HCT116 (cell line): ENCODE measurements around the gene CDKAL1. TPM values are rescaled to one million over a fixed set of nuclear protein-coding genes. Genes with fewer than 3 reads are reported as not detected.

Experiments
- ATAC-seq: fragments of 200-7000 bp; cut with Tn5 transposase; 2 replicates; pipeline ENCODE4 v1.9.1; 2020; ENCODE audit warnings: mild to moderate bottlenecking, moderate library complexity
- BruUV-seq: library from RNA; stranded (reverse); fragments of 400-500 nt; replicated peaks from 2 replicates; lab custom pipeline; 2021; lab: Mats Ljungman, UMichigan
- CTCF ChIA-PET: fragments of 300-600 bp; sonication (Branson Sonifier 250); formaldehyde crosslinking; loops from one replicate; lab custom pipeline; 2021; ENCODE audit warnings: antibody characterized with exemption; lab: Charles Lee
- POLR2A ChIA-PET: fragments of 300-600, 350-600 bp; sonication (Branson Sonifier 250); formaldehyde crosslinking; loops from one replicate; lab custom pipeline; 2021; ENCODE audit warnings: antibody characterized with exemption; lab: Charles Lee
- RAD21 ChIA-PET, 2 experiments: fragments of 300-600 bp; sonication (Branson Sonifier 250); formaldehyde crosslinking; loops; one replicate each; lab custom pipeline; 2023; ENCODE audit warnings: low total read pairs in 2 of 2; ENCODE audit not compliant: uncharacterized antibody in 2 of 2, unreplicated experiment in 2 of 2, low non-redundant PET in 1 of 2; lab: Charles Lee
- DNase-seq: peaks from one replicate; pipeline ENCODE4 v3.0.0-alpha.2; 2010; ENCODE audit warnings: low read depth, low spot score
- H2AFZ ChIP-seq: fragments of 200-600 bp; shearing (Covaris generic), sonication (generic); 2 replicates; pipeline ENCODE4 v1.6.1; 2017; ENCODE audit warnings: low read depth, mixed run types, mixed read lengths, antibody characterized with exemption, low read length; ENCODE audit not compliant: poor library complexity, severe bottlenecking
- H3K27ac ChIP-seq: 2 replicates; pipeline ENCODE4 v1.5.1; 2012; ENCODE audit warnings: low read depth, low read length
- H3K27me3 ChIP-seq: fragments of 200-600 bp; sonication (generic); 2 replicates; pipeline ENCODE4 v1.6.1; 2016; ENCODE audit warnings: mixed run types, low read length, mixed read lengths; ENCODE audit not compliant: insufficient read depth
- H3K36me3 ChIP-seq, 2 experiments: fragments of 200-500 bp in 1 of 2; fragments of 200-600 bp in 1 of 2; sonication (Bioruptor generic) in 1 of 2; sonication (generic) in 1 of 2; 2 replicates each; pipeline versions ENCODE4 v1.5.1 to v1.6.1; 2014 to 2016; ENCODE audit warnings: low read length in 2 of 2, inconsistent platforms in 1 of 2, mixed read lengths in 1 of 2, mixed run types in 1 of 2; ENCODE audit not compliant: insufficient read depth in 2 of 2, control insufficient read depth in 1 of 2
- H3K4me1 ChIP-seq, 2 experiments: fragments of 200-600 bp in 1 of 2; sonication (generic) in 1 of 2; 2 replicates each; pipeline versions ENCODE4 v1.5.1 to v1.6.1; 2012 to 2017; ENCODE audit warnings: low read length in 2 of 2, inconsistent platforms in 1 of 2, mild to moderate bottlenecking in 1 of 2, mixed read lengths in 1 of 2, mixed run types in 1 of 2, moderate library complexity in 1 of 2; ENCODE audit not compliant: insufficient read depth in 2 of 2, control insufficient read depth in 1 of 2
- H3K4me2 ChIP-seq: fragments of 200-600 bp; sonication (generic); 2 replicates; pipeline ENCODE4 v1.6.1; 2017; ENCODE audit warnings: mixed run types, low read length, mixed read lengths
- H3K4me3 ChIP-seq, 2 experiments: fragments of 200-600 bp in 1 of 2; sonication (generic) in 1 of 2; replicated peaks in 1 of 2; 2 replicates each; pipeline ENCODE4 v1.5.1; 2011 to 2016; ENCODE audit warnings: low read length in 2 of 2, control low read depth in 1 of 2, low read depth in 1 of 2, mild to moderate bottlenecking in 1 of 2, mixed read lengths in 1 of 2, mixed run types in 1 of 2
- H3K79me2 ChIP-seq: fragments of 200-600 bp; sonication (generic); 2 replicates; pipeline ENCODE4 v1.6.1; 2017; ENCODE audit warnings: mild to moderate bottlenecking, mixed run types, low read length, moderate library complexity, mixed read lengths; ENCODE audit not compliant: insufficient read depth
- H3K9ac ChIP-seq: fragments of 200-600 bp; sonication (generic); 2 replicates; pipeline ENCODE4 v1.6.1; 2016; ENCODE audit warnings: low read length, mixed read lengths
- H3K9me2 ChIP-seq: fragments of 200-600 bp; sonication (generic), shearing (Covaris generic); 2 replicates; pipeline ENCODE4 v1.6.1; 2017; ENCODE audit warnings: mixed run types, mild to moderate bottlenecking, moderate library complexity; ENCODE audit not compliant: insufficient read depth
- H3K9me3 ChIP-seq, 2 experiments: fragments of 200-500 bp in 1 of 2; fragments of 200-600 bp in 1 of 2; sonication (Bioruptor generic) in 1 of 2; sonication (generic) in 1 of 2; 2 replicates each; pipeline ENCODE4 v1.6.1; 2014 to 2017; ENCODE audit warnings: low read length in 2 of 2, mixed read lengths in 2 of 2, inconsistent platforms in 1 of 2, low read depth in 1 of 2, mild to moderate bottlenecking in 1 of 2, mixed run types in 1 of 2, moderate library complexity in 1 of 2; ENCODE audit not compliant: control insufficient read depth in 1 of 2, insufficient read depth in 1 of 2
- H4K20me1 ChIP-seq: fragments of 200-600 bp; sonication (generic), shearing (Covaris generic); 2 replicates; pipeline ENCODE4 v1.6.1; 2017; ENCODE audit warnings: mixed run types, mild to moderate bottlenecking, moderate library complexity; ENCODE audit not compliant: insufficient read depth
- CTCF ChIP-seq, 3 experiments: fragments of 200-600 bp in 1 of 3; sonication (generic) in 1 of 3; IDR thresholded peaks in 2 of 3; conservative IDR thresholded peaks in 1 of 3; 2 replicates each; pipeline ENCODE4 v1.5.1; 2012 to 2017; ENCODE audit warnings: low read depth in 2 of 3, low read length in 2 of 3, antibody characterized with exemption in 1 of 3, borderline replicate concordance in 1 of 3, control low read depth in 1 of 3, mild to moderate bottlenecking in 1 of 3, mixed read lengths in 1 of 3, mixed run types in 1 of 3, moderate library complexity in 1 of 3; ENCODE audit not compliant: insufficient read depth in 1 of 3
- EZH2 ChIP-seq: fragments of 200-600 bp; sonication (generic); IDR thresholded peaks from 2 replicates; pipeline ENCODE4 v1.6.1; 2017; ENCODE audit warnings: antibody characterized with exemption, mixed run types
- MAX ChIP-seq: IDR thresholded peaks from 2 replicates; pipeline ENCODE4 v1.6.1; 2012
- POLR2A ChIP-seq: IDR thresholded peaks from 2 replicates; pipeline ENCODE4 v1.7.0; 2011; ENCODE audit warnings: borderline replicate concordance; ENCODE audit not compliant: insufficient read depth, insufficient read length; ENCODE audit errors: extremely low read depth
- SIN3A ChIP-seq: IDR thresholded peaks from 2 replicates; pipeline ENCODE4 v1.6.1; 2012; ENCODE audit warnings: low read depth
- SRF ChIP-seq: IDR thresholded peaks from 2 replicates; pipeline ENCODE4 v1.6.1; 2012; ENCODE audit warnings: low read depth
- YY1 ChIP-seq: IDR thresholded peaks from 2 replicates; pipeline ENCODE4 v1.6.1; 2011; ENCODE audit warnings: low read length, low read depth, moderate library complexity, mild to moderate bottlenecking; ENCODE audit not compliant: insufficient replicate concordance; ENCODE audit errors: extremely low read depth
- ZFX ChIP-seq: fragments of 450-650 bp; IDR thresholded peaks from 2 replicates; pipeline ENCODE4 v1.6.1; 2017
- intact Hi-C: fragments of 100-400 bp; cut with micrococcal nuclease; formaldehyde crosslinking; loops from 2 replicates; pipeline ENCODE4 v1.10.0; 2022
- total RNA-seq: library from RNA; stranded (reverse); gene quantifications from one replicate; pipeline ENCODE4 v1.2.1, GENCODE V29; 2021; ENCODE audit not compliant: unreplicated experiment
- TF ChIP-seq, protein P1 (sequence below): IDR thresholded peaks from 2 replicates; pipeline ENCODE4 v1.6.1; 2011; ENCODE audit warnings: mild to moderate bottlenecking, low read length, moderate library complexity; ENCODE audit not compliant: insufficient replicate concordance; ENCODE audit errors: extremely low read depth
- TF ChIP-seq, protein P2 (sequence below): IDR thresholded peaks from 2 replicates; pipeline ENCODE4 v1.6.1; 2012

Gene CDKAL1
- total RNA-seq, 1 experiment from 2014 or later, result 14.9 TPM

DNA sequence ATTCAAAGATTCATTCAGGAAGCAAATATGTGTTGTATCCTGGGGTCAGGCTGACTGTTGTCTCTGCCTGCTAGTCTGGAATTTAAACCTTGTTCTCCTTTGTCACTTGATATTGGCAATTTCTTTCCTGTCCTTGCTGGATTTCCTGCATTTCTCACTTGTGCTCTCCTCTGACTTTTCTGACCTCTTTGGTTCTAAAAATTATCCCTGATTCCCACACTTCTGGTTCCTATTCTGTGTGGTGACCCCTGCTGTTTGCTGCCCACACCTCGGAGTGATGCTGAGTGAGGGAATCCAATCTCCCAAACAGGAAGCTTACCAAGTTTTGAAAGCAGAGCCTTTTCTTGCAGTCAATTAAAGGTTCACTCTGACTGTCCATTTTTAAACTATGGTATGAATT lies 345.3 kb downstream of the CDKAL1 start:
- no peaks in the 10 kb centered on the region for H3K36me3 ChIP-seq
- H3K4me3 ChIP-seq, result no peak overlapping the region
- H2AFZ ChIP-seq, result no peak overlapping the region
- POLR2A ChIA-PET, result interaction anchor here (0.6 kb wide), 1 partner anchor 714 kb away, joined by 3 read pairs; the partner anchor contains the start of gene SOX4
- H3K4me2 ChIP-seq, result peak overlapping the region; percentile 39
- peak overlapping the region; percentile 9; the same call in 1 of the 2 replicates for H3K9ac ChIP-seq
- H3K27ac ChIP-seq, result peak overlapping the region; percentile 95
- no peaks in the 10 kb centered on the region for H3K27me3 ChIP-seq
- CTCF ChIA-PET, result no interaction called here
- TF ChIP-seq CTCF (IDR thresholded peaks at IDR 0.05 in 2 of 3, conservative IDR thresholded peaks at IDR 0.05 in 1 of 3; ENCODE audit: borderline replicate concordance in 1 of 3, insufficient read depth in 1 of 3, low read depth in 2 of 3, low read length in 2 of 3) (no peak), ZFX (no peak), MAX (no peak), SRF (no peak), EZH2 (no peak), POLR2A (no peak), YY1 (no peak), SIN3A (no peak)
- TF ChIP-seq, protein P1, sequence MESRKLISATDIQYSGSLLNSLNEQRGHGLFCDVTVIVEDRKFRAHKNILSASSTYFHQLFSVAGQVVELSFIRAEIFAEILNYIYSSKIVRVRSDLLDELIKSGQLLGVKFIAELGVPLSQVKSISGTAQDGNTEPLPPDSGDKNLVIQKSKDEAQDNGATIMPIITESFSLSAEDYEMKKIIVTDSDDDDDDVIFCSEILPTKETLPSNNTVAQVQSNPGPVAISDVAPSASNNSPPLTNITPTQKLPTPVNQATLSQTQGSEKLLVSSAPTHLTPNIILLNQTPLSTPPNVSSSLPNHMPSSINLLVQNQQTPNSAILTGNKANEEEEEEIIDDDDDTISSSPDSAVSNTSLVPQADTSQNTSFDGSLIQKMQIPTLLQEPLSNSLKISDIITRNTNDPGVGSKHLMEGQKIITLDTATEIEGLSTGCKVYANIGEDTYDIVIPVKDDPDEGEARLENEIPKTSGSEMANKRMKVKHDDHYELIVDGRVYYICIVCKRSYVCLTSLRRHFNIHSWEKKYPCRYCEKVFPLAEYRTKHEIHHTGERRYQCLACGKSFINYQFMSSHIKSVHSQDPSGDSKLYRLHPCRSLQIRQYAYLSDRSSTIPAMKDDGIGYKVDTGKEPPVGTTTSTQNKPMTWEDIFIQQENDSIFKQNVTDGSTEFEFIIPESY, result no peak
- TF ChIP-seq, protein P2, sequence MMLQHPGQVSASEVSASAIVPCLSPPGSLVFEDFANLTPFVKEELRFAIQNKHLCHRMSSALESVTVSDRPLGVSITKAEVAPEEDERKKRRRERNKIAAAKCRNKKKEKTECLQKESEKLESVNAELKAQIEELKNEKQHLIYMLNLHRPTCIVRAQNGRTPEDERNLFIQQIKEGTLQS, result no peak
- TF ChIP-seq, all 23 proteins: peak for 0
- no peak for ATAC-seq
- Histone ChIP-seq H3K9me3 (peaks cover 0 to 7% of the 10 kb centered on the region in 2 experiments; a peak in 2 of 4 replicates), H4K20me1 (no peaks in the 10 kb centered on the region), H3K4me1 (peaks cover 49 to 58% of the 10 kb centered on the region in 2 experiments), H3K79me2 (no peaks in the 10 kb centered on the region), H3K9me2 (no peaks in the 10 kb centered on the region)
- intact Hi-C loops, result loop anchor here (5.0 to 10.0 kb wide), 3 partner anchors 128 to 1058 kb away; no protein-coding TSS in a partner anchor
- DNase-seq, result no peak
- no TSS peak for BruUV-seq
- RAD21 ChIA-PET, result no interaction called here
